Parathyroid adenoma (tissue), 2 donors: ENCODE measurements around the gene SKP1.
"Not testable (repeated sequence)": the region's sequence is repeated elsewhere in the genome, so short reads cannot be mapped to it uniquely, and the experiment has no call there.

ENCODE experiments used
- H2AFZ ChIP-seq: fragments of 300-600 bp; sonication (generic); one replicate; pipeline ENCODE4 v1.7.0; 2017; ENCODE audit warnings: antibody characterized with exemption, mild to moderate bottlenecking
- H3K27ac ChIP-seq: fragments of 300-600 bp; sonication (generic); one replicate; pipeline ENCODE4 v1.7.0; 2017
- H3K27me3 ChIP-seq: fragments of 300-600 bp; sonication (generic); one replicate; pipeline ENCODE4 v1.7.0; 2017; ENCODE audit warnings: low read length; ENCODE audit not compliant: control insufficient read depth, insufficient read depth
- H3K36me3 ChIP-seq: fragments of 300-600 bp; sonication (generic); one replicate; pipeline ENCODE4 v1.7.0; 2017; ENCODE audit warnings: low read length; ENCODE audit not compliant: control insufficient read depth, insufficient read depth
- H3K4me1 ChIP-seq: fragments of 300-600 bp; sonication (generic); one replicate; pipeline ENCODE4 v1.7.0; 2017; ENCODE audit warnings: control low read depth
- H3K4me2 ChIP-seq: fragments of 300-600 bp; sonication (generic); one replicate; pipeline ENCODE4 v1.7.0; 2017; ENCODE audit warnings: low read length
- H3K4me3 ChIP-seq: fragments of 300-600 bp; sonication (generic); one replicate; pipeline ENCODE4 v1.7.0; 2017; ENCODE audit warnings: low read depth, low read length
- H3K79me2 ChIP-seq: fragments of 300-600 bp; sonication (generic); one replicate; pipeline ENCODE4 v1.7.0; 2017; ENCODE audit warnings: control low read depth
- H3K9ac ChIP-seq: fragments of 300-600 bp; sonication (generic); one replicate; pipeline ENCODE4 v1.7.0; 2017; ENCODE audit warnings: mild to moderate bottlenecking
- H3K9me3 ChIP-seq: fragments of 300-600 bp; sonication (generic); one replicate; pipeline ENCODE4 v1.7.0; 2017; ENCODE audit warnings: low read length; ENCODE audit not compliant: control insufficient read depth
- CTCF ChIP-seq: fragments of 300-600 bp; sonication (generic); IDR thresholded peaks from one replicate; pipeline ENCODE4 v1.7.0; 2017; ENCODE audit warnings: antibody characterized with exemption, mild to moderate bottlenecking
- donor health status: primary hyperparathyroidism.

The SKP1 gene

GRCh38 chr5:134161513-134162395 lies 15.0 kb downstream of the SKP1 start:
- H3K4me2 ChIP-seq = no peak overlapping the region
- no peaks in the 10 kb centered on the region for H3K9me3 ChIP-seq
- H3K4me3 ChIP-seq = no peak overlapping the region
- peaks cover 50% of the 10 kb centered on the region for H3K79me2 ChIP-seq
- H2AFZ ChIP-seq = no peak overlapping the region
- H3K36me3 ChIP-seq = no peaks in the 10 kb centered on the region
- peaks cover 2% of the 10 kb centered on the region for H3K4me1 ChIP-seq
- no peak overlapping the region for H3K27ac ChIP-seq
- TF ChIP-seq CTCF = no peak
- no peak overlapping the region for H3K9ac ChIP-seq
- no peaks in the 10 kb centered on the region for H3K27me3 ChIP-seq

DNA sequence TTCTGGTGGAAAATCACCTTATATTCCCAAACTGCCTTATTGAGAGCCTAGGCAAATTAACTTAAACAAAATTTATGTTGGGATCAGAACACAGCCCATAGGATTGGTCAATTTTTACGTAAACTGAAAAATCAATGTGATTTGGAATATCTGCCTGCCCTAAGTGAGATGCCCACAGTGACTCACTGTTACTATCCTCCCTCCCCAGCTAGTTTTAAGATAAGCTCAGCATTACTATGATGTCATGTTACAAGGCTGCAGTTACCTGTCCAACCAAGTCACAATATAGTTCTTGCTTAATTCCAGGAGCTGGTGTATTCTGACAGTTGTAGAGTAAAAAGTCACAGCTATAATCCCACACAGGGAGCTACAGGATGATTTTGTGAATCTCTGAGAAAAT lies 23.1 kb downstream of the SKP1 start:
- Histone ChIP-seq H3K79me2 (peaks cover 37% of the 10 kb centered on the region), H2AFZ (no peak overlapping the region), H3K4me1 (peaks cover 4% of the 10 kb centered on the region), H3K9me3 (no peaks in the 10 kb centered on the region), H3K9ac (no peak overlapping the region), H3K27ac (no peak overlapping the region), H3K36me3 (no peaks in the 10 kb centered on the region), H3K4me3 (no peak overlapping the region), H3K27me3 (no peaks in the 10 kb centered on the region), H3K4me2 (no peak overlapping the region)
- TF ChIP-seq CTCF = no peak

GRCh38 chr5:134153241-134153640 lies 23.5 kb downstream of the SKP1 start:
- no peaks in the 10 kb centered on the region for H3K36me3 ChIP-seq
- no peaks in the 10 kb centered on the region for H3K27me3 ChIP-seq
- H3K4me3 ChIP-seq = no peak overlapping the region
- no peak overlapping the region for H3K27ac ChIP-seq
- H3K9ac ChIP-seq = no peak overlapping the region
- H2AFZ ChIP-seq = no peak overlapping the region
- H3K4me1 ChIP-seq = peaks cover 4% of the 10 kb centered on the region
- no peak for TF ChIP-seq CTCF
- no peak overlapping the region for H3K4me2 ChIP-seq
- peaks cover 37% of the 10 kb centered on the region for H3K79me2 ChIP-seq
- no peaks in the 10 kb centered on the region for H3K9me3 ChIP-seq

DNA sequence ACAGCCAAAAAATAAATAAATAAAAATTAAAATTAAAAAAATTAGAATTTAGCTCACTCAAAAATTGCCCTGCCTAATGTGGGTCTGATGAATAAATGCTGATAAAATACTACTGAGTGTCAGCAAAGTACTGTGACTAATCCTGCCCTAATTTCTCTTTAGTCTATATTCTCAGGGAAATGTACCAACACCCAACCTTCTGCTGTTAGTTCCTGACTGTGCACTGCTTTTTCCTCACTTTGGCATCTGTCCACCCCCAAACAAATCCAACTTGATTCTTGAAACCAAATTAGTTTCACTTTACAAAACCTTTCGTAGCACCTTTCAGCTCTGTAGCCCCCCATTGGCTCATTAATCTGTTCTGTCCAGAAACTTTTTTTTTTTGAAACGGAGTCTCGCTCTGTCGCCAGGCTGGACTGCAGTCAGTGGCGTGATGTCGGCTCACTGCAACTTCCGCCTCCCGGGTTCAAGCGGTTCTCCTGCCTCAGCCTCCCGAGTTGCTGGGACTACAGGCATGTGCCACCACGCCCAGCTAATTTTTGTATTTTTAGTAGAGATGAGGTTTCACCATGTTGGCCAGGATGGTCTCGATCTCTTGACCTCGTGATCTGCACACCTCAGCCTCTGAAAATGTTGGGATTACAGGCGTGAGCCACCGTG lies 24.4 kb downstream of the SKP1 start:
- H3K9ac ChIP-seq, H3K27me3 ChIP-seq, H3K36me3 ChIP-seq, H3K4me1 ChIP-seq, H3K9me3 ChIP-seq, H2AFZ ChIP-seq, H3K27ac ChIP-seq, H3K4me3 ChIP-seq, H3K4me2 ChIP-seq: not testable (repeated sequence)
- peaks cover 40% of the 10 kb centered on the region for H3K79me2 ChIP-seq

GRCh38 chr5:134151723-134152122 lies 25.0 kb downstream of the SKP1 start:
- H3K27me3 ChIP-seq = no peaks in the 10 kb centered on the region
- no peak overlapping the region for H2AFZ ChIP-seq
- peaks cover 46% of the 10 kb centered on the region for H3K79me2 ChIP-seq
- H3K4me3 ChIP-seq = no peak overlapping the region
- H3K27ac ChIP-seq = no peak overlapping the region
- no peak overlapping the region for H3K9ac ChIP-seq
- H3K36me3 ChIP-seq = no peaks in the 10 kb centered on the region
- peaks cover 7% of the 10 kb centered on the region for H3K4me1 ChIP-seq
- no peaks in the 10 kb centered on the region for H3K9me3 ChIP-seq
- no peak for TF ChIP-seq CTCF
- H3K4me2 ChIP-seq = no peak overlapping the region
